ENCODE data around the gene KASH5.
"Not testable (repeated sequence)": the region's sequence is repeated elsewhere in the genome, so short reads cannot be mapped to it uniquely, and the experiment has no call there.

KASH5 gene

GRCh38 chr19:49362929-49363267, 25.2 kb upstream of the KASH5 start:
- peak; percentile 46 for DNase-seq

- peak; percentile 80 for DNase-seq
Observed at GRCh38 chr19:49363268-49364082, 24.6 kb upstream of the KASH5 start, which contains the start of gene DKKL1. Gene DKKL1, plus strand, starts transcription at chr19:49363877. Its CDS starts 122 bp downstream, at chr19:49363999.

GRCh38 chr19:49364083-49364737, 23.8 kb upstream of the KASH5 start:
- no peak for DNase-seq

GRCh38 chr19:49366110-49366509, 21.9 kb upstream of the KASH5 start:
- no peak for DNase-seq

GRCh38 chr19:49368711-49369358, 19.2 kb upstream of the KASH5 start:
- DNase-seq = no peak

- DNase-seq = no peak
Observed at GRCh38 chr19:49371184-49371583, 16.9 kb upstream of the KASH5 start.

GRCh38 chr19:49373174-49373573, 14.9 kb upstream of the KASH5 start:
- DNase-seq = not testable (repeated sequence)

GRCh38 chr19:49374665-49375434, 13.2 kb upstream of the KASH5 start:
- no peak for DNase-seq

- DNase-seq = no peak
Observed at GRCh38 chr19:49378512-49378911, 9.5 kb upstream of the KASH5 start.

GRCh38 chr19:49380391-49380790, 7.7 kb upstream of the KASH5 start:
- DNase-seq = no peak

- DNase-seq = no peak
Observed at GRCh38 chr19:49382639-49383038, 5.4 kb upstream of the KASH5 start.

GRCh38 chr19:49383599-49383998, 4.5 kb upstream of the KASH5 start:
- DNase-seq = no peak

GRCh38 chr19:49389406-49389805, 1.4 kb downstream of the KASH5 start:
- DNase-seq = no peak

GRCh38 chr19:49390131-49390928, 2.3 kb downstream of the KASH5 start:
- no peak for DNase-seq

GRCh38 chr19:49390929-49391359, 2.9 kb downstream of the KASH5 start:
- DNase-seq = no peak

- DNase-seq = peak; percentile 79
Observed at GRCh38 chr19:49391581-49392399, 3.7 kb downstream of the KASH5 start.

- DNase-seq = no peak
Observed at GRCh38 chr19:49393881-49394280, 5.8 kb downstream of the KASH5 start.

GRCh38 chr19:49395581-49396407, 7.7 kb downstream of the KASH5 start:
- no peak for DNase-seq

GRCh38 chr19:49396738-49397505, 8.9 kb downstream of the KASH5 start:
- no peak for DNase-seq
